ENCODE results near the gene U2AF1L4.

Gene U2AF1L4

DNA sequence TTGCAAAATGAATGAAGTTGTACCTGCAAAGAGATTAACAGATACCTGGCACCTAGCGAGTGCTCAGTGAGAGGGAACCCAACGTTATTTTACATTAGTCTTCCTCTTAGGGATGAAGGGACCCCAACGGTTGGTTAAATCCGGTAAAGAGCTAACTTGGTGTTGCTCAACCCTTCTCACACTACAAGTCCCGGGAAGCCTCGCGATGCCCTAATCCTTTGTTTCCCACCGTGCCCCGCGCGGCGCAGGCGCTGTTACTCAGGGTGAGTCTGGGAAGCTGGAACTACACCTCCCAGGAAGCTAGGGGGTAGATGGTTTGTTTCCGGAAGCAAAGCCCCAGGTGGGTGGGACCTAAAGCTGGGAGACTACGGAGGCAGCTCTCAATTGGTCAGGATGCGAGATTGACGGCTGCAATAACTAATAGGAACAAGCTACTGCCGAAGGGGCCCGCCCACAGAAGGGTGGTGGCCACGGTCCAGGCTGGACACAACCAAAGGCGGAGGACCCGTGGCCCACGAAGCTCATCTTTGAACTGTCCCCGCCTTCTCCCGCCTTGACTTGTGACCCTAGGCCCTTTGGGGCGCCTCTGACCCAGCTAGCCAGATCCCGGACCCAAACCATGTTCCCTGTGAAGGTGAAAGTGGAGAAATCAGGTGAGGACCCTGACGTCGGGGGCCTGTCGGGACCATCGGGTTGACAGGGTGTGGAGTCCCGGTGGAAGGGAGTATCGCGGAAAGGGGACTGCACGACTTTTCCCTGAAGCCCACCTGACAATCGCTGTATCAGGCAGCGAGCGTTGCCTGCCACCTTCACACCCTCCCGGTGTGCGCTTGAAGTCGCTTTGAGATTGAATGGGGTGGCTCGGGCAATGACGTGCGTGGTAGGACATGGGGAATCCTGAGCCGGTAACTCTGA lies 3.1 kb upstream of the U2AF1L4 start, which contains the start of gene LIN37:
Gene LIN37, plus strand, starts transcription at position 471 of the 915 bp plus-strand sequence. Its CDS starts 149 bp downstream, at position 620.
- H3K4me3 ChIP-seq (ENCODE audit: low read depth, low read length), result peak within 1 kb of the TSS; percentile 100
- TF ChIP-seq, protein P1, sequence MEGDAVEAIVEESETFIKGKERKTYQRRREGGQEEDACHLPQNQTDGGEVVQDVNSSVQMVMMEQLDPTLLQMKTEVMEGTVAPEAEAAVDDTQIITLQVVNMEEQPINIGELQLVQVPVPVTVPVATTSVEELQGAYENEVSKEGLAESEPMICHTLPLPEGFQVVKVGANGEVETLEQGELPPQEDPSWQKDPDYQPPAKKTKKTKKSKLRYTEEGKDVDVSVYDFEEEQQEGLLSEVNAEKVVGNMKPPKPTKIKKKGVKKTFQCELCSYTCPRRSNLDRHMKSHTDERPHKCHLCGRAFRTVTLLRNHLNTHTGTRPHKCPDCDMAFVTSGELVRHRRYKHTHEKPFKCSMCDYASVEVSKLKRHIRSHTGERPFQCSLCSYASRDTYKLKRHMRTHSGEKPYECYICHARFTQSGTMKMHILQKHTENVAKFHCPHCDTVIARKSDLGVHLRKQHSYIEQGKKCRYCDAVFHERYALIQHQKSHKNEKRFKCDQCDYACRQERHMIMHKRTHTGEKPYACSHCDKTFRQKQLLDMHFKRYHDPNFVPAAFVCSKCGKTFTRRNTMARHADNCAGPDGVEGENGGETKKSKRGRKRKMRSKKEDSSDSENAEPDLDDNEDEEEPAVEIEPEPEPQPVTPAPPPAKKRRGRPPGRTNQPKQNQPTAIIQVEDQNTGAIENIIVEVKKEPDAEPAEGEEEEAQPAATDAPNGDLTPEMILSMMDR (IDR thresholded peaks at IDR 0.05; ENCODE audit: low read depth, low read length), result no peak
- in situ Hi-C loops (cut with HindIII; ENCODE audit: low sequenced_read_pairs), result no loop called here
- peak; percentile 100 for DNase-seq (ENCODE audit: low read depth, low spot score)

DNA sequence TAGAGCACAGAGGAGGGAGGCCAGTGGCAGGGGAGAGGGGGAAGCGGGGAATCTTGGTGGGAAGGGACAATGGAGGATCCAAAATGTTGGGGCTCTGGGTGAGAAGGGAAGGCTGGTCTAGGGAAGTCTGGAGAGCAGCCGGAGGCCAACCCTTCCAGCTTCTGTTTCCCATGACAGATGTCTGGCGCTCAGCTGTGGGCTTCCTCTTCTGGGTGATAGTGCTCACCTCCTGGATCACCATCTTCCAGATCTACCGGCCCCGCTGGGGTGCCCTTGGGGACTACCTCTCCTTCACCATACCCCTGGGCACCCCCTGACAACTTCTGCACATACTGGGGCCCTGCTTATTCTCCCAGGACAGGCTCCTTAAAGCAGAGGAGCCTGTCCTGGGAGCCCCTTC lies 1.3 kb upstream of the U2AF1L4 start:
- TF ChIP-seq, protein P1 (IDR thresholded peaks at IDR 0.05; ENCODE audit: low read depth, low read length), result no peak
- no peak for DNase-seq (ENCODE audit: low read depth, low spot score)
- H3K4me3 ChIP-seq (ENCODE audit: low read depth, low read length), result peak overlapping the region; percentile 97

DNA sequence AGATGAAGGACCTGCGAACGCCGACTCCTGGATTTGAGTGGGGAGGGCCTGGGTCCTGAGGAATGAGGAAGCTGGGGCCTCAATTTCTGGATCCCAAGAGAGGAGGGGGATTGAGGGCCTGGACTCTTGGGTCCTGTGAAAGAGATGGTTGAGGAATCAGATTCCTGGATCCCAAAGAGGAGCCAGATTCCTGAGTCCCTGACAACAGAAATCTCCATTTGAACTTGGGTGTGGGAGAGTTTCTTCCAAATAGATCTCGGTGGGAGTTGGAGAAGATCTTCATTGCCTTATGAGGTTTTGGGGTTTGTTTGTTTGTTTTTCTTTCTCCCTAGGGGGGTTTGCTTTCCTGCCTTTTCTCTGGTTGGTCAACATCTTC lies 857 bp upstream of the U2AF1L4 start:
- in situ Hi-C loops (cut with HindIII; ENCODE audit: low sequenced_read_pairs), result no loop called here
- TF ChIP-seq, protein P1 (IDR thresholded peaks at IDR 0.05; ENCODE audit: low read depth, low read length), result no peak
- DNase-seq (ENCODE audit: low read depth, low spot score), result no peak
- peak overlapping the region; percentile 97 for H3K4me3 ChIP-seq (ENCODE audit: low read depth, low read length)

More for the DNA sequence above, 1.3 kb upstream of the U2AF1L4 start:
- in situ Hi-C loops (cut with HindIII; ENCODE audit: low sequenced_read_pairs), result no loop called here

DNA sequence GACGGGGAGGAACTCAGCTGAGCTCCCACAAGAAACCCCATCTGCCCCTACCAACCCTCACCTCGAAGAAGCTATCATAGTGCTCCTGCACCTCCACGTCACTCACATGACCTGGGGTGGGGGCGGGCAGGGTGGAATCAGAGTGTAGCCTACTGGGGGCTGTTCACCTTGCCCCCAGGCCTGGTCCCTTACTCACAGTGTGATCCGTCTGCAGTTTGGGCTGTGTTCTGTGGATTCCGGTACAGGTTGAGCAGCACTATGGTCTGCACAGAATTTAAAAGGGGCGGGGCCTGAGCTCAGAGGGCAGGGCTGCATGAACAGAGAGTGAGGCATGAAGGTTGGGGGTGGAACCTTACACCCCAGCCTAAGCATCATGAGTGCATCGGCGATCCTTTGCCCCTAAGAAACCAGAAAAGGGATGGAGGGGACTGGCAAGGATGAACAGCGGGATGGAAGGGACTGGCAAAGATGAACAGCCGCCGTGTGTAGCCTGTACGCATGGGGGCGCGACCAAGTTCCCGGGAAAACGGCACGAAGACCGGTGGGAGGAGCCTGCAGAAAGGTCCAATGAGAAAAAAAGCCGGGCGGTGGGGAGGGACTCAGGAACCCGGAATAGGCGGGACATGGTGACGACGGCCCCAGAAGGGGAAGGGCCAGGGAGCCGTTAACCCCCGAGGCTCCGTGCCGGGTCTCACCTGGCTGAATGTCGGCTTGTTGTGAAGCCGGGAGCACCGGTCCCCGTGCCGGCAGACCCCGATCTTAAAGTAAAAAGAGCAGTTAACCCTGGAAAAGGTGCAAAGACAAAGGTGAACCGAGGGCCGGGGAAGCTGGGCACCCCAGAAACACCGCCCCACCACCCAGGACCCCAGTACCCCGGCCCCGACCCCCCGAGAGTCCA lies 539 bp downstream of the U2AF1L4 start:
- H3K4me3 ChIP-seq (ENCODE audit: low read depth, low read length), result peak overlapping the region; percentile 97
- DNase-seq (ENCODE audit: low read depth, low spot score), result peak; percentile 97
- in situ Hi-C loops (cut with HindIII; ENCODE audit: low sequenced_read_pairs), result no loop called here
- TF ChIP-seq, protein P1 (IDR thresholded peaks at IDR 0.05; ENCODE audit: low read depth, low read length), result peak; percentile 55

DNA sequence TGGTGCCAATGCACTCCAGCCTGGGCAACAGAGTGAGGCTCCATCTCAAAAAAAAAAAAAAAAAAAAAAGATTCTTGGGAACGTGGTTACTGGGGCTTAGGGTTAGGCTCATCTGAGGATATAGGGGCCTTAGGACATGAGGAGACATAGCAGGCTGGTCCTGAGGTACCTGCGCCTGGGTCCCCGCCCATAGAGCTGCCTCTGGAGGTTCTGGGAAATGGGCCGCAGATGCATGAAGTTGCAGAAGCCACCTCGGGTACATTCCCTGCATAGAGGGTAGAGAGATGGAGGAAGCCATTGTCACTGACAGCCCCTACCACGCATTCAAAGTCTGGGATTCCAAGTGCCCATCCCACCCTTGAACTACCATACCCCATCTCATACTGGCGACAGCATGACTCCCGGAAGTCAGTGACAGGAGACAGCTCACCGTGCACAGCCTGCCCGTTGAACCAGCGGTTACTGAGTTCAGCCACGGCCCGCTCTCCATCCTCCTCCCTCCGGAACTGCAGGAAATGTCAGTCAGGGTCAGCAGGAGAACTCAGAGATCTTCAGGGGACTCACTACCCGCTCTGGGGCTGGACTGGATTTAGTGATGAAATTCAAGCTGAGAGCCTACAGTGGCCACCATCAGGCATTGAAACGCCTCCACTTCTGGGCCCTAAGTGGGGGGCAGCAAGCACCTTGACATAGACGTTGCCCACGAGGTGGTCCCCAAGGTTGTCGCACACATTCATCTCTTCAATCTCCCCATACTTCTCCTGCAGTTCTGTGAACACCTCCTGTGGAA lies 1.4 kb downstream of the U2AF1L4 start:
- no peak overlapping the region for H3K4me3 ChIP-seq (ENCODE audit: low read depth, low read length)
- TF ChIP-seq, protein P1 (IDR thresholded peaks at IDR 0.05; ENCODE audit: low read depth, low read length), result no peak
- no peak for DNase-seq (ENCODE audit: low read depth, low spot score)
- in situ Hi-C loops (cut with HindIII; ENCODE audit: low sequenced_read_pairs), result no loop called here
